DOHH2 (cell line): ENCODE measurements around the gene NCKAP5.

ENCODE experiments used
- EZH2phosphoT487 ChIP-seq: fragments of 200-600 bp; sonication (generic); IDR thresholded peaks from 2 replicates; pipeline ENCODE4 v1.6.1; 2017; ENCODE audit warnings: borderline replicate concordance, mild to moderate bottlenecking, antibody characterized with exemption, low read length, moderate library complexity, mixed read lengths
- TF ChIP-seq, protein P1 (sequence below): fragments of 200-600 bp; sonication (generic); IDR thresholded peaks from one replicate; pipeline ENCODE4 v1.5.1; 2014; ENCODE audit warnings: antibody characterized with exemption, mild to moderate bottlenecking, low read depth, low read length; ENCODE audit not compliant: poor library complexity, severe bottlenecking

DNA sequence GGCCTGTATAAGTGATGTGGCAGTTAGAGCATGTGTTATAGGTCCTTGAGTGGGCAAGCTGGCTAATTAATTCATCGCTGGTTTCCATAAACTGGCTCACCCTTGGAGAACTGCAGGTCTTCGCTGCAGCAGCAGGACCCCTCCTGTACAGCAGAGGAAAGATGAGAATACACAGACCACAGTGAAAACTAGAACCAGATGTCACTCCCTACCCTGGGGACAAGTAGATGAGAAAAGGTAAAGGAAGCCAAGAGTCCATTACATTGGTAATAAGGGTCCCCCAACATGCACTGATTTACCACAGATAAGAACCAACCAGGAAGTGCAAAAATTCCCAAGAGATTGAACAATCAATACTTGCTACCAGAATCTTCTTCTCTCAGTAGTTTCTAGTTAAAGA is 482.6 kb downstream of the NCKAP5 start:
- TF ChIP-seq, protein P1, sequence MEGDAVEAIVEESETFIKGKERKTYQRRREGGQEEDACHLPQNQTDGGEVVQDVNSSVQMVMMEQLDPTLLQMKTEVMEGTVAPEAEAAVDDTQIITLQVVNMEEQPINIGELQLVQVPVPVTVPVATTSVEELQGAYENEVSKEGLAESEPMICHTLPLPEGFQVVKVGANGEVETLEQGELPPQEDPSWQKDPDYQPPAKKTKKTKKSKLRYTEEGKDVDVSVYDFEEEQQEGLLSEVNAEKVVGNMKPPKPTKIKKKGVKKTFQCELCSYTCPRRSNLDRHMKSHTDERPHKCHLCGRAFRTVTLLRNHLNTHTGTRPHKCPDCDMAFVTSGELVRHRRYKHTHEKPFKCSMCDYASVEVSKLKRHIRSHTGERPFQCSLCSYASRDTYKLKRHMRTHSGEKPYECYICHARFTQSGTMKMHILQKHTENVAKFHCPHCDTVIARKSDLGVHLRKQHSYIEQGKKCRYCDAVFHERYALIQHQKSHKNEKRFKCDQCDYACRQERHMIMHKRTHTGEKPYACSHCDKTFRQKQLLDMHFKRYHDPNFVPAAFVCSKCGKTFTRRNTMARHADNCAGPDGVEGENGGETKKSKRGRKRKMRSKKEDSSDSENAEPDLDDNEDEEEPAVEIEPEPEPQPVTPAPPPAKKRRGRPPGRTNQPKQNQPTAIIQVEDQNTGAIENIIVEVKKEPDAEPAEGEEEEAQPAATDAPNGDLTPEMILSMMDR, result no peak
- no peak for TF ChIP-seq EZH2phosphoT487
